ENCODE measurements around the gene TCF7L2.
"Not testable (repeated sequence)": the region's sequence is repeated elsewhere in the genome, so short reads cannot be mapped to it uniquely, and the experiment has no call there.

The TCF7L2 gene

GRCh38 chr10:113099431-113100183, 149.6 kb downstream of the TCF7L2 start:
- DNase-seq: peak; percentile 18 to 26

- no peak for DNase-seq
Observed at GRCh38 chr10:113100281-113100680, 150.2 kb downstream of the TCF7L2 start.

- DNase-seq: no peak
Observed at GRCh38 chr10:113103131-113103840, 153.2 kb downstream of the TCF7L2 start.

GRCh38 chr10:113104047-113104446, 154.0 kb downstream of the TCF7L2 start:
- no peak for DNase-seq

- no peak for DNase-seq
Observed at GRCh38 chr10:113108194-113108835, 158.3 kb downstream of the TCF7L2 start.

- DNase-seq: no peak
Observed at GRCh38 chr10:113108948-113109347, 158.9 kb downstream of the TCF7L2 start.

- not testable (repeated sequence) for DNase-seq
Observed at GRCh38 chr10:113109482-113109881, 159.4 kb downstream of the TCF7L2 start.

GRCh38 chr10:113111260-113111659, 161.2 kb downstream of the TCF7L2 start:
- no peak for DNase-seq

- DNase-seq: no peak
Observed at GRCh38 chr10:113111900-113112853, 162.1 kb downstream of the TCF7L2 start.

GRCh38 chr10:113113241-113113640, 163.2 kb downstream of the TCF7L2 start:
- DNase-seq: no peak

GRCh38 chr10:113113918-113114317, 163.9 kb downstream of the TCF7L2 start:
- DNase-seq: no peak

GRCh38 chr10:113115556-113115955, 165.5 kb downstream of the TCF7L2 start:
- DNase-seq: no peak

- DNase-seq: no peak
Observed at GRCh38 chr10:113118882-113119281, 168.8 kb downstream of the TCF7L2 start.

GRCh38 chr10:113119801-113120200, 169.8 kb downstream of the TCF7L2 start:
- DNase-seq: no peak

GRCh38 chr10:113121153-113121552, 171.1 kb downstream of the TCF7L2 start:
- DNase-seq: no peak

- no peak for DNase-seq
Observed at GRCh38 chr10:113122947-113123346, 172.9 kb downstream of the TCF7L2 start.

GRCh38 chr10:113124724-113125123, 174.7 kb downstream of the TCF7L2 start:
- no peak for DNase-seq

- no peak for DNase-seq
Observed at GRCh38 chr10:113125612-113126011, 175.6 kb downstream of the TCF7L2 start.

GRCh38 chr10:113126229-113127201, 176.5 kb downstream of the TCF7L2 start:
- peak in 1 of 2 experiments; percentile 12 for DNase-seq

GRCh38 chr10:113127261-113127900, 177.3 kb downstream of the TCF7L2 start:
- DNase-seq: no peak

GRCh38 chr10:113127901-113128283, 177.8 kb downstream of the TCF7L2 start:
- DNase-seq: no peak
